Measurements from ENCODE around the gene DENND4C.

- TF ChIP-seq CTCF (IDR thresholded peaks at IDR 0.05; ENCODE audit: insufficient read depth, low read length, poor library complexity, severe bottlenecking) (no peak), EZH2phosphoT487 (conservative IDR thresholded peaks at IDR 0.05; ENCODE audit: low read length) (no peak)
These were observed 83.1 kb downstream of the DENND4C start for GRCh38 chr9:19313573-19313972.

All from SU-DHL-6 (cell line).